Calu3 (cell line): Measurements from ENCODE around the gene FYN. TPM values are rescaled to one million over a fixed set of nuclear protein-coding genes. Genes with fewer than 3 reads are reported as not detected.
"Not testable (repeated sequence)": the region's sequence is repeated elsewhere in the genome, so short reads cannot be mapped to it uniquely, and the experiment has no call there.

Source experiments
- BruUV-seq: library from RNA; stranded (reverse); fragments of 400-500 nt; replicated peaks from 2 replicates; lab custom pipeline; 2021; lab: Mats Ljungman, UMichigan
- CTCF ChIA-PET: fragments of 300-600 bp; sonication (Branson Sonifier 250); formaldehyde crosslinking; loops from one replicate; lab custom pipeline; 2022; ENCODE audit warnings: antibody characterized with exemption; lab: Charles Lee
- DNase-seq: peaks from one replicate; pipeline ENCODE4 v3.0.0; 2022
- H3K27ac Mint-ChIP-seq: one replicate; pipeline ENCODE4 v1.8.0; 2022; ENCODE audit warnings: mixed read lengths; ENCODE audit not compliant: unreplicated experiment
- H3K27me3 Mint-ChIP-seq: one replicate; pipeline ENCODE4 v1.8.0; 2022; ENCODE audit warnings: mixed read lengths; ENCODE audit not compliant: unreplicated experiment
- H3K36me3 Mint-ChIP-seq: one replicate; pipeline ENCODE4 v1.8.0; 2022; ENCODE audit warnings: mild to moderate bottlenecking, moderate library complexity, mixed read lengths; ENCODE audit not compliant: insufficient read depth, unreplicated experiment
- H3K4me1 Mint-ChIP-seq: one replicate; pipeline ENCODE4 v1.8.0; 2022; ENCODE audit warnings: mild to moderate bottlenecking, low read depth, mixed read lengths; ENCODE audit not compliant: unreplicated experiment
- H3K4me3 Mint-ChIP-seq: one replicate; pipeline ENCODE4 v1.8.0; 2022; ENCODE audit warnings: mild to moderate bottlenecking, low read depth, moderate library complexity, mixed read lengths; ENCODE audit not compliant: unreplicated experiment
- H3K9me3 Mint-ChIP-seq: one replicate; pipeline ENCODE4 v1.8.0; 2022; ENCODE audit warnings: low read depth, mixed read lengths; ENCODE audit not compliant: unreplicated experiment
- intact Hi-C: fragments of 100-400 bp; cut with micrococcal nuclease; formaldehyde crosslinking; loops from one replicate; pipeline ENCODE4 v1.10.0; 2022; ENCODE audit not compliant: unreplicated experiment
- total RNA-seq: library from RNA; stranded (reverse); gene quantifications from 2 replicates; pipeline ENCODE4 v1.2.3, GENCODE V29; 2022
- TF ChIP-seq, protein P1 (sequence below): fragments of 200-600 bp; IDR thresholded peaks from one replicate; pipeline ENCODE4 v1.8.0; 2022; ENCODE audit warnings: antibody characterized with exemption; ENCODE audit not compliant: unreplicated experiment

Gene FYN
- total RNA-seq, 1 experiment from 2014 or later, result 61.0 TPM

DNA sequence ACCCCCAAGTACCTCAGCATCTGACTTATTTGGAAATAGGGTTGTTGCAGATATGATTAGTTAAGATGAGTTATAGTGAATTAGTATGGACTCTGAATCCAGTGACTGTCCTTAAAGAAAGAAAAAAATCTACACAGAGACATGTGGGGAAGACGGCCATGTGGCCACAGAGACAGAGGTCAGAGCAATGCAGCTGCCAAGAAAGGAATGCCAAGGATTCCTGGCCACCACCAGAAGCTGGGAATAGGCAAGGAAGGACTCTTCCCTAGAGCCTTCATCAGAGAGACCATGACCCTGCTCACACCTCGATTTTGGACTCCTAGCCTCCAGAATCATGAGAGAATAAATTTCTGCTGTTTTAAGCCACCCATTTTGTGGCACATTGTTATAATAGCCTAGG lies 81.8 kb downstream of the FYN start:
- TF ChIP-seq, protein P1, sequence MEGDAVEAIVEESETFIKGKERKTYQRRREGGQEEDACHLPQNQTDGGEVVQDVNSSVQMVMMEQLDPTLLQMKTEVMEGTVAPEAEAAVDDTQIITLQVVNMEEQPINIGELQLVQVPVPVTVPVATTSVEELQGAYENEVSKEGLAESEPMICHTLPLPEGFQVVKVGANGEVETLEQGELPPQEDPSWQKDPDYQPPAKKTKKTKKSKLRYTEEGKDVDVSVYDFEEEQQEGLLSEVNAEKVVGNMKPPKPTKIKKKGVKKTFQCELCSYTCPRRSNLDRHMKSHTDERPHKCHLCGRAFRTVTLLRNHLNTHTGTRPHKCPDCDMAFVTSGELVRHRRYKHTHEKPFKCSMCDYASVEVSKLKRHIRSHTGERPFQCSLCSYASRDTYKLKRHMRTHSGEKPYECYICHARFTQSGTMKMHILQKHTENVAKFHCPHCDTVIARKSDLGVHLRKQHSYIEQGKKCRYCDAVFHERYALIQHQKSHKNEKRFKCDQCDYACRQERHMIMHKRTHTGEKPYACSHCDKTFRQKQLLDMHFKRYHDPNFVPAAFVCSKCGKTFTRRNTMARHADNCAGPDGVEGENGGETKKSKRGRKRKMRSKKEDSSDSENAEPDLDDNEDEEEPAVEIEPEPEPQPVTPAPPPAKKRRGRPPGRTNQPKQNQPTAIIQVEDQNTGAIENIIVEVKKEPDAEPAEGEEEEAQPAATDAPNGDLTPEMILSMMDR, result no peak
- intact Hi-C loops, result no loop called here
- Mint-ChIP-seq H3K27ac (no peak overlapping the region), H3K9me3 (no peaks in the 10 kb centered on the region), H3K4me1 (no peaks in the 10 kb centered on the region), H3K4me3 (no peak overlapping the region), H3K36me3 (no peaks in the 10 kb centered on the region), H3K27me3 (no peaks in the 10 kb centered on the region)
- no TSS peak for BruUV-seq
- no peak for DNase-seq
- CTCF ChIA-PET, result interaction anchor here (0.7 kb wide), 1 partner anchor 17 kb away, joined by 3 read pairs; no protein-coding TSS in a partner anchor

DNA sequence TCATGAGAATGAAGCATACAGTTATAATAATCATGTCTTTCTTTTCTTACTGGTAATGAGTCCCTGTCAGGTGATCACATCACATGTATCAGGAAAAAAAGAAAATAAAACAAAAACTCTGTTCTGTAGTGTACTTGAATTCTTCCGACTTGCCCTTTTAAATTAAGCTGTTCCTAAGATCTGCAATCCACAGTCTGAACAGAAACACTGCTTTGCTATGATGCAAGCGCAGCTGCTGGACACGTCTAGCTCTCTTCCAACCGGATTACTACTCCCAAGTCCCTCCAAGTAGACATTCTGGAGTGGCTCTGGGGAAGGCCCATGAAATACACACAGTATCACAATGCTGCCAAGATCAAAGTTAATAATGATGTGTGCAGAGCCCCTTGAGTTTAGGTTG lies 83.7 kb downstream of the FYN start:
- Mint-ChIP-seq H3K36me3 (no peaks in the 10 kb centered on the region), H3K27ac (no peak overlapping the region), H3K9me3 (no peaks in the 10 kb centered on the region), H3K4me3 (no peak overlapping the region), H3K4me1 (no peaks in the 10 kb centered on the region), H3K27me3 (no peaks in the 10 kb centered on the region)
- BruUV-seq, result no TSS peak
- intact Hi-C loops, result no loop called here
- TF ChIP-seq, protein P1, result no peak
- CTCF ChIA-PET, result no interaction called here
- no peak for DNase-seq

DNA sequence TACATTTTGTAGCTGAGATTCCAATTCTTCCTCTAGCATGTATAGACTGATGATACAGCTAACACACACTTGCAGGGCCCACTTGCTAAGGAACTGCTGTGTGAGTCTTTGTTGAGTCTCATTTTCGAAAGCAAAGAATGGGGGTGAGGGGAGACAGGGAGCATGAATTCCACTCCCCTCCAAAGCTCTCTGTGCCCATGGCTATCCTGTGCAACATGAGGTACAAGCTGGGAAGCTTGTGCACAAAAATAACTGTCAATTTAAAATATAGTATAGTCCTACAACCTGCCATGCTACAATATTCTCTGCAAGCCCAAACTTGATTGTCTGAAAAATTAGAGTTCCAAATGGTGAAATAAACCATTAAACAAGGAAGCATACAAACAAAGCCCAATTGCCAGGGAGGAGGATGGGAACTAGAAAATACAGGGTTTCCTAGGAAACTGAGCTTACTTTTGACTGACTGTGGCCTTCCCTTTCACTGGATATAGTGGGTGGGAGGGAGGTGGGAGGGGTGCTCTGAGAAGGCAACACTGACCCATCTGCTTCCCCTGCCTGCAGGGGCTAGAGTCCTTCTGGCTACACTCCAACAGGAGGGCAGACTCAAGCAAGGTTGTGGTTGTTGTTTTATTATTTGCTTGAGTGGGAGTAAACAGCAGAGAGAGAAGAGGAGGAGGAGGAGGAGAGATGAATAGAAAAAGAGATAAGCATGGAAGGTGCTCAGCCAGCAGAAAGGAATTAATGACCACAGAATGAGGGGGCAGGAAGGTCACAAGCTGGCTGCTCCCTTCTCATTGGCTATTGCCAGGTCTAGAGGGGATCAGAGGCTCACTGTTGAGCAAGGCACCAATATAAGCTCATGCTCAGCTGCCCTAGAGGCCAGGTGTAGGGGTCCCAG lies 84.6 kb downstream of the FYN start:
- no peaks in the 10 kb centered on the region for H3K27me3 Mint-ChIP-seq
- intact Hi-C loops, result no loop called here
- no peak overlapping the region for H3K27ac Mint-ChIP-seq
- H3K9me3 Mint-ChIP-seq, result no peaks in the 10 kb centered on the region
- TF ChIP-seq, protein P1, result no peak
- H3K4me1 Mint-ChIP-seq, result no peaks in the 10 kb centered on the region
- DNase-seq, result no peak
- no TSS peak for BruUV-seq
- CTCF ChIA-PET, result no interaction called here
- no peaks in the 10 kb centered on the region for H3K36me3 Mint-ChIP-seq
- H3K4me3 Mint-ChIP-seq, result no peak overlapping the region

DNA sequence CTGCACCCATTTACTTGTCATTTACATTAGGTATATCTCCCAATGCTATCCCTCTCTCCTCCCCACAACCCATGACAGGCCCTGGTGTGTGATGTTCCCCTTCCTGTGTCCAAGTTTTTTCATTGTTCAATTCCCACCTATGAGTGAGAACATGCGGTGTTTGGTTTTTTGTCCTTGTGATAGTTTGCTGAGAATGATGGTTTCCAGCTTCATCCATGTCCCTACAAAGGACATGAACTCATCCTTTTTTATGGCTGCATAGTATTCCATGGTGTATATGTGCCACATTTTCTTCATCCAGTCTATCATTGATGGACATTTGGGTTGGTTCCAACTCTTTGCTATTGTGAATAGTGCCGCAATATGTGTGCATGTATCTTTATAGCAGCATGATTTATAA lies 87.1 kb downstream of the FYN start:
- intact Hi-C loops, H3K27ac Mint-ChIP-seq, H3K4me3 Mint-ChIP-seq, H3K9me3 Mint-ChIP-seq, H3K27me3 Mint-ChIP-seq, BruUV-seq, CTCF ChIA-PET, H3K4me1 Mint-ChIP-seq, H3K36me3 Mint-ChIP-seq, DNase-seq: not testable (repeated sequence)

DNA sequence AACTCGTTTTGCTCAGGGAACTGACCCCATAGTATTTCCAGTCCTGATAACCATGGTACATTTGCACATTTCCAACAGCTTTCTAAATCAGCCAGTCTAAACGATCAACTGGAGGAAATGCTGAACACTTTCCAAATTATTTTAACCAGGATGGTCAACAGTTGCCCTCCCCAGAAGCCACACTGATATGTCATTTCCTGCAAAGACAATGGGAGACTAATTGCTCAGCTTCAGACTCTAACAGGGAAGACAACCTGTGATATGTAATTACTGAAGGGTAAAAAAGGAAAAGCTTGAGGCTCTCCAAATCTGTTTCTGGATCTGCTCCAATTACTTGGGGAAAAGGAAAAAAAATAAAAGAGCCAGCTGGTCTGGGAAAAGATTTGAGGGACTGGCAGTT lies 88.8 kb downstream of the FYN start:
- Mint-ChIP-seq H3K4me1 (peaks cover 9% of the 10 kb centered on the region), H3K27me3 (no peaks in the 10 kb centered on the region), H3K36me3 (no peaks in the 10 kb centered on the region), H3K4me3 (no peak overlapping the region), H3K27ac (no peak overlapping the region), H3K9me3 (no peaks in the 10 kb centered on the region)
- intact Hi-C loops, result no loop called here
- no TSS peak for BruUV-seq
- TF ChIP-seq, protein P1, result no peak
- CTCF ChIA-PET, result no interaction called here
- no peak for DNase-seq
